Fibroblast of skin of right quadriceps (primary cell): ENCODE results near the gene TMEM214.
A peak's percentile ranks its signal among the peaks of the same experiment; 100 is the strongest.

ENCODE experiments used
- DNase-seq: peaks from one replicate; pipeline ENCODE4 v3.0.0-alpha.2; 2013

Gene TMEM214

GRCh38 chr2:27013738-27014137 is 19.0 kb upstream of the TMEM214 start:
- DNase-seq = no peak

DNA sequence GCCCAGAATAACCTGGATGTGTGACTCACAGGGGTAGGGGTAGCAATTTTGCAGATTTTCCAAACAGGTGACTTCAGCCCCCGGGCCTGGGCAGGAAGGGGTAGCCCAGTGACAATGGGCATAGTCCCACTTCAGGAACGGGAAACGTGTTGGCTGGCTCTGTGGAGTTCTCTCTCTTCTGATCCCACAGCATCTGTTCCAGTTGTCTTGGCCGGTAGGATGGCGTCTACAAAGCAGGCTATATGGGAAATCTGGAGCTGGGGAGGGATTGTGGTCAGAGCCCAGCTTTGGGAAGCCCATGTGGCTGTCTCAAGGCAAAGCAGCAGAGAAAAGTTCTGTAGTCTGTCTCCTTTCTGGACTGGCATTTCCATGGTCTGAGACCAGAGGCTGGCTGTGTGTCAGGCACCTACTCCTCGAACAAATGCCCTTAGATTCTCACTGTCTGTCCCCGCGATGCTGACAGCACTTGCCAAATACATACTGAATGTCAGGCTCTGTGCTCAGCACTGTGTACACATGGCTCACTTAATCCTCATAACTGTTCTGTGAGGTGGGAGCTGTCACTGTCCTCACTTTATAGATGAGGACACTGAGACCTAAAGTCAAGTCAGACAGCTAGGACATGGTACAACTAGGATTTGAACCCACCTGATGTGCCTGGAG is 17.9 kb upstream of the TMEM214 start:
- no peak for DNase-seq

GRCh38 chr2:27016801-27017325 is 15.9 kb upstream of the TMEM214 start:
- peak; percentile 76 for DNase-seq

- no peak for DNase-seq
Observed at GRCh38 chr2:27018142-27018541, 14.6 kb upstream of the TMEM214 start.

DNA sequence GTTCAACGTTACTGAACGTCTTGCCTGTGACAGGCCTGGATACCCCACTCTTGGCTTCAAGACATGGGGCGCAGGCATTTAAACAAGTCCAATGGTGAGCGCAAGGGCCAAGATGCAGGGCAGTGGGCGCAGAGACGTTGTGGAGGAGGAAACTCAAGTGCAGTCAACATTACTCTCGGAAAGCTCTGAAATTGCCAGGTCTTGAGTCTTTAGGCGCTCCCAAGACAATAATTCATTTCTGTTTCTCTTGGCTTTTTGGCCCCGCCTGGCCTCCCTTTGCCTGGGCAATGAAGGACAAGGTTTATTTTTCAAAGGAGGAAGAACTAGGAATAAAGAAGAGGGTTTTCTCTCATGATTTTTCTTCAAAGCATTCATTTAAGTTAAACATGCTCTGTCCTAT is 13.3 kb upstream of the TMEM214 start:
- no peak for DNase-seq

- DNase-seq = no peak
Observed at GRCh38 chr2:27019931-27020855, 12.6 kb upstream of the TMEM214 start.

DNA sequence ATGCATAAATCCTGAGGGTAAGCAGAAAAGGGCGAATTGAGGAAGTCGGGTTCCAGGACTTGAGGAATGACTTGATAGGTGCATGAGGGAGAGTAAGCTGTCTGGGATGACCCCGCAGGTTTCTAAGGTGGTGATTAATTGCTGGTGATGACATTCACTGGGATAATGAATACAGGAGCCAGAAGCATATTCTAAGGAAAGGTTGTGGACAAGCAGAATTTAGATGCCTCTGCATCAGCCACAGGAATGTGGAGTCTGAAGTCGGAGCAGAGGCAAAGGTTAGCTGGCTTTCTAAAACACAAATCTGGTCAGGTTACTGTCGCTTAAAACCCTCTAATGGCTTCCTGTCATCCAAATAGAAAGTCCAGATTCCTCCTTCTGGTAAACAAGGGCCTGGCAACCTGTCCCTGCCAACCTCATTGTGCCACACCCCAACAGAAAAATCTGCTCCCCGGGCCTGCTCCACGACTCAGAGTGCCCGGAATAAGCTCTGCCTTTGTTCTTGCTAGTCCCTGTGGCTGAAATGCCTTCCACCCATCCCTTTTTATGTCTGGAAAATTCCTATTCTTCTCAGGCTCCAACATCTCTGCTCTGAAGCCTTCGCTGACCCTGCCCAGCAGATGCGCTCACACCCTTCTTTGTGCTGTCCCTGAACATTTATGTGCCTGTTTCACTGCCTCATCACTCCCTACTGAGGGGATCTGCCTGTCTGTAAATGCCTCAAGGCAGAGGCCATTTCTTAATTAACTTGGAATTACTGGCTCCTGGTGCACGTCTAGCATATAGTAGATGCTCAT is 11.3 kb upstream of the TMEM214 start:
- DNase-seq = peak; percentile 15

DNA sequence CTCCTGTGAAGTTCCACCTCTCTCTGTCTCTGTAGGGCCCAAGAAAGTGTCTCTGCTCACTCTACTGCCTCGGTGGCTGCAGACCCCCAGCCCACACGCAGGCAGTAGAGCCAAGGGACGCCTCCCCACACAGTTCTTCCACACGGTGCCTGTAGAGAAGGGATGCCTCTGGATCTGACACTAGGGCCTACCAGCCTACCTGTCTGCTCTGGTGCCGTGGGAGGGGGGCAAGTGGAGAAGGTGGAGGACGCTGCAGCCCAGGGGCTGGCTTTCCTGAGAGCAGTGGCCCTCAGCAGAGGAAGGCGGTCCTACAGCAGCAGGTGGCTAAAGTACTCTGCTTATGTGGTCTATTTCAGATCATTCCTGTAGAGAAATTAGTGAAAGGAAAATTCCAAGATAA is 9.0 kb upstream of the TMEM214 start:
- DNase-seq = no peak

GRCh38 chr2:27024188-27024587 is 8.6 kb upstream of the TMEM214 start:
- no peak for DNase-seq

DNA sequence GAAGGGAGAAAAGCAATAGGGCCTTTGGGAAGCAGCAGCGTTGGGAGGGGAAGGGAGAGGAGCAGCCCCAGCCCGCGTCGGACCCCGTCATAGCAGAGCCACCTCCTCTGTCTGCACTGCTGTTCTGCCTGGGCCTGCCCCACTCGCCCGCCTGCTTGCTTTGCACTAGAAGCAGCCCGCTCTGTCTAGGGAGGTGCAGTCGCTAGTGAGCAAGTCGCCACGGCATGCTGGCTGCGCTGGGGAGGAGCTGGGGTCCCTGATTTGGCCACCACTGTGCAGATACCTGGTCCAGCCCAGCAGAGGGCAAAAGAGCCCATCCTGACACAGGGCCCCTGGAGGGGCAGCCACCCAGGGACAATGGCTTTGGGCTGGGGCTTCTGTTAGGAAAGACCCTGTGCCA is 8.0 kb upstream of the TMEM214 start:
- no peak for DNase-seq

DNA sequence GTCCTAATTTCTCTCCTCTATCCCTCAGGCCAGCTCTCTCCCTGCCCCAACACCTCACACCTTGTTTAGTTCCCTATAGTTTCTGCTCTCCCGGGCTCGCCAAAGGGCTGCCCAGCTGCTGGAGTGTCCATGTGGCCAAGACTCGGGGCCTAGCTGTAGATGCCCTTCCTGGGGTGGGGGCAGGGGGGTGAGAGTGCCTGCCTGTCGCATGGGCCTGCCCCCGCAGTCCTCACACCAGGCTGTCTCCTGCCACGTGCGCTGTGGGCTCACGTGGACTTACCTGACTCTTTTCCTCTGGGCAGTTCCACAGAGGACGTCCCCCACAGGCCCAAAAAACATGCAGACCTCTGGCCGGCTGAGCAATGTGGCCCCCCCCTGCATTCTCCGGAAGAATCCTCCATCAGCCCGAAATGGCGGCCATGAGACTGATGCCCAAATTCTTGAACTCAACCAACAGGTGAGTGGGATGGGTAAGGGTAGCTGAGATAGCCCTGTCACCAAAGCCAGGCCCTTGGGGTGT is 7.4 kb upstream of the TMEM214 start:
- DNase-seq = no peak

DNA sequence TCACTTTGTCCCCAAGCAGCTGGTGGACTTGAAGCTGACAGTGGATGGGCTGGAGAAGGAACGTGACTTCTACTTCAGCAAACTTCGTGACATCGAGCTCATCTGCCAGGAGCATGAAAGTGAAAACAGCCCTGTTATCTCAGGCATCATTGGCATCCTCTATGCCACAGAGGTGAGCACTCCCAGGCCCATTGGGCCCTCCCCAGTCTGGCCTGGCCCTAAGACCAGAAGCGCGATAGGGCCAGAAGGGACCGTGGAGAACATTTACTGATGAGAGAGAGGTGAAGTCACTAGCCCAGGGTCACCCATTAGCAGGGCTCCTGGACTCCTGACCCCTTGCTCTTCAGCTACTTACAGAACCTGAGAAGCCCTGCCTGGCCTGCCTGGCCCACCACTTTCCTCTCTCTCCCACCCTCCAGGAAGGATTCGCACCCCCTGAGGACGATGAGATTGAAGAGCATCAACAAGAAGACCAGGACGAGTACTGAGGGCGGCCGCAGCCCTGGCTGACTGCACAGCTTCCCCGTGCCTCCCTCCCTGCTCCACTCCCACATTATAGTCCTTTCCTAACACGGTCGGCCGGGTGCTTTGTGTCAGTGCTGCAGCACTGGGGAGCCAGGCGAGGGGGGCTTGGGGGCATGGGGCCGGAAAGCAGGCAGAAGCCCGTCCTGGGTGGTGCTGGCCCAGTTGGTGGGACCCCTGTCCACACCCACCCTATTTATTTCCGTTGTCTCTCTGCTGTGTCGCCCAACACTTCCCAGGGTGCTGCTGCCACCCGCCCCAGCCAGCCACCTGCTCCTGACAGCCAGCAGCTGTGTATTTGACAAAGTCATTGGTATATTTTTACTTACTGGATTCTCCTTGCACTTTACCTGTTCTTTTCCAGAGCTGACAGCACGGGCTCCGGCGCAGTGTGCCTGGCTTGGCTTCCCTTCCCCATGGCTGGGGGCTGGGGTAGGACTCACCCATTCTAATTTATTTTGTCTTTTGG is 6.6 kb upstream of the TMEM214 start:
- no peak for DNase-seq

- no peak for DNase-seq
Observed at GRCh38 chr2:27027211-27027651, 5.5 kb upstream of the TMEM214 start.

DNA sequence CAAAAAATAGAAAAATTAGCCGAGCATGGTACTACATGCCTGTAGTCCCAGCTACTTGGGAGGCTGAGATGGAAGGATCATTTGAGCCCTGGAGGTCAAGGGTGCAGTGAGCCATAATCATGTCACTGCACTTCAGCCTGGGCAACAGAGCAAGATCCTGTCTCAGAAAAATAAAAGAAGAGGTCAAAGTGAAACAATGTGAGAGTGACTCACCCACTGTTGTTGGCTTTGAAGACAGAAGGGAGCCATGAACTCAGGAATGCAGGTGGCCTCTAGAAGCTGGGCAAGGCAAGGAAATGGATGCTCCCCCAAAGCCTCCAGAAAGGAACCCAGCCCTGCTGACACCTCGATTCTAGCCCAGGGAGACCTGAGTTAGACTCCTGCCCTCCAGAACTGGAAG is 3.7 kb upstream of the TMEM214 start:
- no peak for DNase-seq

- no peak for DNase-seq
Observed at GRCh38 chr2:27033253-27033852, 588 bp downstream of the TMEM214 start.

GRCh38 chr2:27038012-27038411 is 5.2 kb downstream of the TMEM214 start:
- DNase-seq = no peak

DNA sequence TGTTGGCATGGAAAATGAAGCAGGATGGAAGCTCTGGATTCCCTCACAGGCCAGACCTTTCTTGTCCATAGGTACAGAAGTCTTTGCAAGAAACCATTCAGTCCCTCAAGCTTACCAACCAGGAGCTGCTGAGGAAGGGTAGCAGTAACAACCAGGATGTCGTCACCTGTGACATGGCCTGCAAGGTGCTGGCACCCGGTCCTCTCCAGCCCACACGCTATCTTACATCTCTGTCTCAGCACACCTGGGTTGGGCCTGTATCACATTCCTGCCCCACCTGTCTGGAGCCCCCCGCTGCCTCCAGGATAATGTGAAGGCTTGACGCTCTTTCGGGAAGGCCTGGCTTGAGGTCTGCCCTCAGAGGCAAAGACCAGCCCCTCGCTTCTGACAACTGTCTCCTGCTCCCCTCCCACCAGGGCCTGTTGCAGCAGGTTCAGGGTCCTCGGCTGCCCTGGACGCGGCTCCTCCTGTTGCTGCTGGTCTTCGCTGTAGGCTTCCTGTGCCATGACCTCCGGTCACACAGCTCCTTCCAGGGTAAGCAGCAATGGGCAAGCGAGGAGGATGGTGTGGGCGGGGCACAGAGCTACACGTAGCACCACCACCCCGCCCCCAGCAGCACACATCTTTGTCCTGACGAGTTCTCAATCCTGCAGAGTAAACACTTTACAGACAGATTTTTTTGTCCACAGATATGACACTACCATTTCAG is 6.0 kb downstream of the TMEM214 start:
- no peak for DNase-seq

DNA sequence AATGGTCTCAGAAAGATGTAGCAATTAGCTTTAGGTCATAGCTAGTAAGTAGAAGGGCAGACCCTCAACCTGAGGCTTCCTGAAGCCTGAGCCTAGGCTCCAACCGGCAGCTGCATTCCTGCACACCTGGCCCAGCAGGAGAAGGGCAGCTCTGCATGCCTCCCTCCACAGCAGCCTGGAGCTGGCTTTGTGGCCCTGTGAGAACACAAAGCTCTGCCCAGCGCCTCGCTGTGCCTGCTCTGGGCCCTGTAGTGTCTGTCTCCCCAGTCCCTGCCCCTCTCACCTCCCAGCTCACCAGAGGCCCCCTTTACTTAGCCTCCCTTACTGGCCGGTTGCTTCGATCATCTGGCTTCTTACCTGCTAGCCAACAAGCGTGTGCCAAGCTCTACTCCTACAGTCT is 6.7 kb downstream of the TMEM214 start:
- no peak for DNase-seq

GRCh38 chr2:27039871-27040270 is 7.1 kb downstream of the TMEM214 start:
- DNase-seq = no peak

DNA sequence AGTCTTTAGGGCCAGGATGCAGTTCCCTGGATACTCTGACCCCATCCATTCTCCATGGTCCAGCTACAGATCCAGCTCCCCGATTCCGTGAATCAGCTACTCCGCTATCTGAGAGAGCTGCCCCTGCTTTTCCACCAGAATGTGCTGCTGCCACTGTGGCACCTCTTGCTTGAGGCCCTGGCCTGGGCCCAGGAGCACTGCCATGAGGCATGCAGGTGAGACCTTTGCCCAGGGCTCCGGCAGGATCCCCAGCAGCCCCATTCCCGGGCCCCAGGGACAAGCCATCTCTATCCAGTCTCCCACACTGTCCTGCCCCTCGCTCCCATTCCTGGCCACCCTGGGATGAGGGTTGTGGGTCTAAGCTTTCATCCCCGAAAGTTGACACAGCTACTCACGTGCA is 7.5 kb downstream of the TMEM214 start:
- DNase-seq = no peak

DNA sequence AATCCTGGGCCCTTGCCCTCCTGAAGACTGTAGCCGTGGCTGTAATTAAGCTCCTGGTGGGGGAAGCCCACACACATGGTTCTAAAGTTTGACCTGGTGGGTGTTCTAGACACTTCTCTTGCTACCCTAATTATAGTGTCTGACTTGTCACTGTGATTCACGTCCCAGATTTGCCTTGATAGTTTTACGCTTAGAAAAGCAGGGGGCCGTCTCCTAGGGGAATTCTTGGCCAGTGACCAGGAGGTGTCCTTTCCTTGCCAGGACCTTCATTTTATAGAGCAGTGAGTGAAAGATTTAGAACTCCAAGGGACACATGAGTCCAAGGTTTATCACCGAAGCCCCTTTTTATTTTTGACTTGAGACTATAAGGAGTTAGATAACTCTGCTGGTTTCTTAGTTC is 9.0 kb downstream of the TMEM214 start:
- peak; percentile 54 for DNase-seq
